ENCODE data around the gene SH2D1A. TPM values are rescaled to one million over a fixed set of nuclear protein-coding genes. Genes with fewer than 3 reads are reported as not detected.

SH2D1A gene
- polyA plus RNA-seq, 4 donors: 0.36 to 0.68 (median 0.54) TPM; not detected in 1

- WGBS, 3 donors: 77 to 86% (median 85%) methylated on average over 5 of the region's 5 CpGs
- Histone ChIP-seq H3K27ac (ENCODE audit: low read depth in 1 of 3, low read length in 2 of 3) (no peak overlapping the region), H3K9me3 (ENCODE audit: control insufficient read depth in 2 of 2, insufficient read depth in 1 of 2, low read depth in 1 of 2, low read length in 1 of 2) (no peaks in the 10 kb centered on the region), H3K4me1 (ENCODE audit: control insufficient read depth in 3 of 3, insufficient read depth in 2 of 3, low read depth in 1 of 3, low read length in 2 of 3) (peaks cover 0 to 7% (median 0%) of the 10 kb centered on the region in 3 donors), H3K36me3 (ENCODE audit: control insufficient read depth in 3 of 3, insufficient read depth in 2 of 3, low read depth in 1 of 3, low read length in 3 of 3) (no peaks in the 10 kb centered on the region), H3K27me3 (ENCODE audit: control insufficient read depth in 3 of 3, insufficient read depth in 3 of 3, low read length in 3 of 3) (no peaks in the 10 kb centered on the region), H3K4me3 (ENCODE audit: low read depth in 1 of 3, low read length in 3 of 3) (no peak overlapping the region)
- FAIRE-seq (no peak), DNase-seq (no peak)
Observed at GRCh38 chrX:124415115-124415800, 68.9 kb downstream of the SH2D1A start.

- FAIRE-seq: no peak
- Histone ChIP-seq H3K4me3 (ENCODE audit: low read depth in 1 of 3, low read length in 3 of 3) (no peak overlapping the region), H3K4me1 (ENCODE audit: control insufficient read depth in 3 of 3, insufficient read depth in 2 of 3, low read depth in 1 of 3, low read length in 2 of 3) (peaks cover 0 to 12% (median 2%) of the 10 kb centered on the region in 3 donors), H3K27me3 (ENCODE audit: control insufficient read depth in 3 of 3, insufficient read depth in 3 of 3, low read length in 3 of 3) (no peaks in the 10 kb centered on the region), H3K36me3 (ENCODE audit: control insufficient read depth in 3 of 3, insufficient read depth in 2 of 3, low read depth in 1 of 3, low read length in 3 of 3) (no peaks in the 10 kb centered on the region), H3K9me3 (ENCODE audit: control insufficient read depth in 2 of 2, insufficient read depth in 1 of 2, low read depth in 1 of 2, low read length in 1 of 2) (peaks cover 0 to 5% of the 10 kb centered on the region in 2 donors), H3K27ac (ENCODE audit: low read depth in 1 of 3, low read length in 2 of 3) (no peak overlapping the region)
- 78 to 87% (median 87%) methylated on average over 15 of the region's 15 CpGs for WGBS, 3 donors
- no peak for DNase-seq
Observed at GRCh38 chrX:124421898-124422655, 75.7 kb downstream of the SH2D1A start.

Other genes starting within 250 kb of the SH2D1A start
- not detected for gene TEX13D, start 13.9 kb upstream of the SH2D1A start, polyA plus RNA-seq